GOT3 (cell line): ENCODE data around the gene GYPC.
"Not testable (repeated sequence)": the region's sequence is repeated elsewhere in the genome, so short reads cannot be mapped to it uniquely, and the experiment has no call there.

Experiments
- DNase-seq: peaks from one replicate; lab custom pipeline; 2025; ENCODE audit warnings: mixed read lengths; lab: John Stamatoyannopoulos, UW

The GYPC gene

DNA sequence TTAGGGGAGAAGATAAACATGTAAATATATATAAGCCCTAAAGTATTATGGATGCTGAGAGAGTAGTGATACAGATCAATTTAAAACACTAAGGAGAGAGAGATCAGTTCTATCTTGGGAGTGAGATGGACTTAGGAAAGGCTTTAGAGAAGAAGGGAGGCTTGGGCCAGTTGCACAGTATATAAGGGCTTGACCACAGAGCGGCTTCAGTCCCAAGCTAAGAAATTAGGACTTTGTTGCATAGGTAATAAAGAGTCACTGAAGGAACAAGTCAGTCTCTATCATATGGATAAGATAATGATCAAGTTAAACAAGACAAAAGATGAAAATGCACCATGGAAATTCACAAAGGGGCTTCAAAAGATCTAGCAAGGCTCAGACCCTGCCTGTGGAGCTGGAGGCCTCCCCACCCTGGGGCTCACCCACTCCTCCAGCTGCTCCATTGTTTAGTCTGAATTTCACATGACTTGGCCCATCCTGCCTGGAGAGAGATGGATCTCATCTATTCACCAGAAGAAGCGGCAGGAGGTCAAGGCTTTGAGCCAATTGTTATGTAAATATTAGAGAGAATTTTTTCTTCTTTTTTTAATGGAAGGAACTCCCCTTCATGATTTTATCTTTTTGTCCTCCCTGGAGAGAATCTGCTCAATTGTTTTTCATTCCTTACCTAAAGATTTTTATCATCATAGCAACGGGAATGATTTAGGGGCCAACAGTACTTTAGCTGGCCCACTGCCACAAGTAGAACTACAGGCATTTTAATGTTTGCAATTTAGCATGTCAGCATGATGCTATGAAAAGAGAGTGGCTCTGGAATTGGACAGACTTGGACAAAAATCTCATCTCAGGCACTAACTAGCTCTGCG is 44.0 kb downstream of the GYPC start:
- DNase-seq, result no peak

DNA sequence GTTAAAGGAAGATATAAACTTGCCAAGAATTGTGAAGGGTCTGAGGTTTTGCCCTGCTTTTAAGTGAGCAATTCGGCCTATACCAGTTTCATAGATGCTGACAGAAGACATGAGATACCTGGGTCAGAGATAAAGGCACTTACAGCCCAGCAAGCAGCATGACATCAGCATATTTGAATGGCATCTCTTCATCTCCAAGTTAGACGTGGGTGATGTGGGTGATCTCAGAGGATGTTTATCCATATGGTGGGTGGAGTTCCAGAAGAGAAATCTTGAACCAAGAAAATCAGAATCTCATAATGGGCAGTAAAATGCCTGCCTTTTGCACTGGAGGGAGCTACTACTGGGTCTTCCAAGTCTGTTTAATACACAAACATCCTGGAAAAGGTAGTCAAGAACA is 44.7 kb downstream of the GYPC start:
- no peak for DNase-seq

DNA sequence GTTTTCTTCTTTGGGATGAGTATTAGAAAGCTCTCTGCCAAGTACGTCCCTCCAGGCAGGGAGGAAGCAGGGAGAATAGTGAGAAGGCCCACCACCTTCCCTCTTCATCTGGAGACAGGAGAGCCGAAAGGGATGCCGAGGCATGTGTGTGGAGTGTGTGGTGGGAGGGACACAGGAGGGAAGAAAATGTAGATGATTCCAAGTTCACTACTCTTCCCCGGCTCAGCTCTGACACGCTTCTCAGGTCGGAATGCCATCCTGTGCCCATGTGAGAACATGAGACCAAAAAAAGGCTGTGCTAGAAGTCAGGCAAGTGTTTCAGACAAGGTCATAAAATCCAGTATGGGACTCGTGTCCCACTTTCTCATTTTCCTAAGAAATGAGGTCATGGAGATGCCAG is 47.4 kb downstream of the GYPC start:
- no peak for DNase-seq

DNA sequence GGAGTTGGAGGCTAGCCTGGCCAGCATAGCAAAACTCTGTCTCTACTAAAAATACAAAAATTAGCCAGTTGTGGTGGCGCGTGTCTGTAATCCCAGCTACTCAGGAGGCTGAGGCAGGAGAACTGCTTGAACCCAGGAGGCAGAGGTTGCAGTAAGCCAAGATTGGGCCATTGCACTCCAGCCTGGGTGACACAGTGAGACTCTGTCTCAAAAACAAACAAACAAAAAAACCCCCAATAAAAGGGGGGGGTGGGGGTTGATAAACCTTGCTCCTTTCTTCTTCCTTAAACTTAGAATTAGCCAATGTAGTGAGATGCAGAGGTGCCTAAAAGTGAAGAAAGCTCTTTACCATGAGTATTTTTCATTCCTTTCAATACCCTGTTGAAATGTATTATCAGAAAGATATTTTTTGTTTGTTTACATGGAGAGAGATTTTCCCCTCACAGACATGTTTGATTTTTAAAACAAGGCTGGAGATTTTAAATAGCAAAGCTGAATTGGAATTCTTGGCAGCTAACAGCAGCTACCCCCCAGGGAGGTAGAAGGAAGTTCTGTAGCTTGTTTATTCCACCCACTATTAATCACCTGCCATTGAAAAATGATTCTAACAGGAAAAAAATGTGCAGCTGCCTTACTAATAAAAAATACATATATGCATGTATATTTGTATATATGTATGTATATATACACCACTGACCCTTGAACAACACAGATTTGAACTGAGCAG is 48.6 kb downstream of the GYPC start:
- DNase-seq, result no peak

DNA sequence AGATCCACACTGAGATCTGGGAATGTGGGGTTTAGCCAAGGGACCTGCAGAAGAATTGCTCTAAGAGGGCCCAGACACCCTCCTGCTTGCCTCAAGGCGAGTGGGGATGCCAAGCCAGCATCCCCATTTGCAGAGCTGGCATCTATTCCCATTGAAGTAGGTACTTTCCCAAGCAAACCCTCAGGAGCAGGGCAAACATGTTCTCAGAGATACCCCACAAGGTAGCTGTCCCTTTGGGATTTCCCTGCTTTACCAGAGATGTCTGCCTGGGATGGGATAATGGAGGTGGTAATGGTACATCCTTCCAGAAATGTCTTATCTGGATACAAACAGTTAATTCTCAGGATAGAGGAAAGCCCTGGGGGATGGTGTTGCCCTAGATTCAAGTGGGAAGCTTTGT is 51.2 kb downstream of the GYPC start:
- no peak for DNase-seq

DNA sequence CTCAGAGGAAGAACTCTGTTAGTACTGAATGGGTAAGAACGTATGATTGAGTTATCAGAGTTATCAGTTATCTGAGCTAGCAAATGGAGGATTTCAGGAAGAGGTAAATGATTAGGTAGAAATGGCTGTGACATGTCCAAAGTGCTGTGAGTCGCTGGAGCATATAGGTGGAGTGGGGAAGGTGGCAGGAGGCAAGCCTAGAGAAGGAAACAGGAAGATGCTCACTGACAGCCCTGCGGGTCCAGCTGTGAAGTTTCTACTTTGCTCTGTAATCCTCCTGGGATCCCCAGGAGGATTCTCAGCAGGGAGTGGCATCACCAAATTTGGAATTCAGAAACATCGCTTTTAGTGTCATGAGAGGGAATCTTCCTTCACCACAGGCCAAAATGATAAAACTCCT is 52.0 kb downstream of the GYPC start:
- no peak for DNase-seq

DNA sequence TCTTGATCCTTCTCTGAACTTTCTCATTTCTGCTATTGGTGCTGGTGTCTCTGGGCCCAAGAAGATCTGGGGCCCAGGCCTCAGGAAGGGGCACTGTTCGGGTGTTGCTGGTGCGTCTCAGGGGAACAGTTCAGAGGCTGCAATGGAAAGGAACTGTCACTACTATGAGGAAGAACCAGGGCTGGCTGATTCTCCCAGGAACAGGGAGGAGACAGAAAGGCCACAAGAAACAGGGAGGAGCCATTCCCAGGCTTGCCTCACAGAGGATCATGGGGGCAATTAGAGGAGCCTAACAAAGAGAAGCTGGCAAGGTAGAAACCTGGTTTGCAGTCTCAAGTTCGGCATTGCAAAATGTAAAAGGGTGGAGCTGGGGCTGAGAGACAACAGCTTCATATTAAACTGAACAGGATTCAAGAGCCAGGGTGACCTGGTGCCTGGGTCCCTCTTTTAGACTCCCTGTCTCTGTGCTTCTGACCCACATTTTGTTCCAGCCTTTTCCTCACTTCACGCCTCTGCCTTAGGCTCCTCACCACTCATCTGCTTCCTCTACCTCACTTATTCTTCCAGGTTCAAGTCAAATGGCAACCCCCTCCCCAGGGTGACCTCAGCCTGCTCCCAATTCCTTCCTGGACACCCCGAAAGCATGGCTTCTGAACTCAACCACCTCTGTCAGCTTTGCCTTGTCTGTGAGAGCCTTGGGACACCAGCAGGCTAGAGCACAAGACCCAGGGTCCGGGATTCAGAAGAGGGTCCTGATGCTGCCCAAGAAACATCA is 58.4 kb downstream of the GYPC start:
- no peak for DNase-seq

DNA sequence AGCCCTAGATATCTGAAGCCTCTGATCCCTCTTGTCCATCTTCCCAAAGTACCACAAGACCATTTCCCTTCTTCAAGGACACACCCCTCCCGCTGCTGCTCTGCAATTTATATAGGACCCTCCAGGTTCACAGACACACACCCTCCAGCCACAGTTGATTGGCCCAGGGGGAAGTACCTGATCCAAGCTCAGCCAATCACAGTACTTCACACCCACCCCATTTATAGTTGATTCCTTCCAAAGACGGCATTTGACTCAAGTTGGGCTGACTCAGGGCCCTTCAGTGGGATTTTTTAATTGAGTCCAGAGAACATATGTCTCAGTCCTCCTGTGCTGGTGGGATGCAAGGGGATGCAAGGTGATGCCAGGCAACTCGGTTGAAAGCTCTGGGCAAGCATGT is 59.2 kb downstream of the GYPC start:
- no peak for DNase-seq

DNA sequence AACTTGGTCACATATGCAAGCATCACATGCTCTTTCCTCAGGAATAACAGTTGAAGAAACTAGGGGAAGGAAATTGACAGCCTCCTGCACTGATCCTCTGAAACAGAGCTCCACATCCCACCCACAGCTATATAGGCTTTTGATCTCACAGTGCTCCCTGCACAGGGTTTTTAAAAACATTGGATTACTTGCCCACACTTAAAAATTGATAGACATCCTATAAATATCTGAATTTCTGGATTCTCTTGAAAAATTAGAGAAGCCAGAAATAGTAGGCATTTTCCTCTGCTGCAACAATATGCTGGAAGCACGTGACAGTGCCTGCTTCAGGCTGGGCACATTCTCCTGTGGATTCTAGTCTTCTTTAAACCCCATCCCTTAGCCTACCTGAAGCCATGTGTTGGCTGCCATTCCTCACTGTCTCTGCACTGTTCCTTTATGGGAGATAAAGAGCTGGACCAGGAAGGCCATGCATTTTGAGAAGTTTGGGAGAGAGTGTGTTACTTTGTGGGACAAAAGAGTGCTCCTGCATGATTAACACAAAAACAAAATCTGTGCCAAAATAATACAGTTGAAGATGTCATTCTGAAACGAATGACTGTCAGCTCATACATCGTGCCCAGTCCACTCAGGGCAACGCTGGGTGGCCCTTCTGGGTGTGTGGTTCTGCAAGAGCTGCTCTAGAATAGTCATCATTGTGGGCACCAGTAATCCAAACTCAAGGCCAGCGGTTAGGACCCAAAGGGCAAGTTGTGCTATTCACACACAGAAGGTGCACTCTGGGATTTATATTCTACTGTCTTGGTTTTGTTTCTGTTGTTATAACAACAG is 59.8 kb downstream of the GYPC start:
- no peak for DNase-seq

DNA sequence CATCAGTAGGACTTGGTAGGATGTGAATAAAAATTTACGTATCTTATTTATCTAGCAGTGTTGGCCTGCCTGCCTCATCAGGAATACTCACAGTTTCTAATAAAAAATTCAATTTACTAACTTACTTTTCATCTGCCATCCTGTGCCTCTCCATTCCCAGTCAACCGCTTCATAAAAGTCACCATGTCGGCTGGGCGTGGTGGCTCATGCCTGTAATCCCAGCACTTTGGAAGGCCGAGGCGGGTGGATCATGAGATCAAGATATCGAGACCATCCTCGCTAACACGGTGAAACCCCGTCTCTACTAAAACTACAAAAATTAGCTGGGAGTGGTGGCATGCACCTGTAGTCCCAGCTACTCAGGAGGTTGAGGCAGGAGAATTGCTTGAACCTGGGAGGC is 61.3 kb downstream of the GYPC start:
- DNase-seq, result not testable (repeated sequence)

DNA sequence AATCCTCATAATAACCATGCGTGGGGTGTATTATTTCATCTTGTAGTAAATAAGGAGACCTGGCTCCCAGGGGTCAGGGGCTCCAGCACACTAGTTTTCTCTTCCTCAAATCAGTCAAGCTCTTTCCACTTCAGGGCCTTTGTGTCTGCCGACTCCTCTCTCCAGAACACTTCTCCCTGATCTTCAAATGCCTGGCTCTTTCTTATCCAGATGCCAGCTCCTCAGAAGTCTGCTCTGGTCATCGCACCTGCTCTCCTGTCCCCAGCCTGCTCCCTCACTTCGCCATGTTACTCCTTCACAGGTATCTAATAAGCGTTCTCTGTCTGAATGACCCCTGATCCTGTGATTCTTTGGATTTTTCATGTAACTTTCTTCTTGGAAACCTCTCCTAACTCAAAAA is 62.0 kb downstream of the GYPC start:
- DNase-seq, result no peak

DNA sequence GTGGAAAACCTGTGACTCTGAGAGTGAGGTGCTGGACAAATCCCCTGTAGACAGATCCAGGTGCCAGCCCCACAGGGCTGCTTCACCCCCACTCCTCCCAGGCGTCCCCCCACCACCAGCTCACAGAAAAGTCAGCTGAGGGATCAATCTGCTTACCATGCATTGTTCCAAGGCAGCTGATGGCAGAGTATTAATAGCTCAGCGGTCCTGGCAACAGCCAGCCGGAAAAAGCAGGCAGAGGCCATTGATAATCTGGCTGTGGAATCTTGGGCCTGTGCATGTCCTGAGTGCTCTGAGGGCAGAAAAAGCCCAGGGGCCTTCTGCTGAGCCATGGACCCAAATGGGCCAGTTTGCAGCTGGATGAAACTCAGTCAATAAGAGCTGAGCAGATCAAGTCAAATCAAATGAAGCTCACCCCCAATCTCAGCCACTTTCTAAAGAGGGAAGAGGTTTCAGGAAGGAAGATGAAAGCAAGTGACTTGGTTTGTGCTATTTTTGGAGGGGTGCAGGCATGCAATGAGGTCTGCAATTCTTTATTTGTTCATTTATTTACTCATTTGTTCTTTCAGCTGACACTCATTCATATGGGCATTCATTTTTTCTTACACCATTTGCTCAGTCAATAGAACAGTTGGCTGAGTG is 63.4 kb downstream of the GYPC start:
- no peak for DNase-seq

DNA sequence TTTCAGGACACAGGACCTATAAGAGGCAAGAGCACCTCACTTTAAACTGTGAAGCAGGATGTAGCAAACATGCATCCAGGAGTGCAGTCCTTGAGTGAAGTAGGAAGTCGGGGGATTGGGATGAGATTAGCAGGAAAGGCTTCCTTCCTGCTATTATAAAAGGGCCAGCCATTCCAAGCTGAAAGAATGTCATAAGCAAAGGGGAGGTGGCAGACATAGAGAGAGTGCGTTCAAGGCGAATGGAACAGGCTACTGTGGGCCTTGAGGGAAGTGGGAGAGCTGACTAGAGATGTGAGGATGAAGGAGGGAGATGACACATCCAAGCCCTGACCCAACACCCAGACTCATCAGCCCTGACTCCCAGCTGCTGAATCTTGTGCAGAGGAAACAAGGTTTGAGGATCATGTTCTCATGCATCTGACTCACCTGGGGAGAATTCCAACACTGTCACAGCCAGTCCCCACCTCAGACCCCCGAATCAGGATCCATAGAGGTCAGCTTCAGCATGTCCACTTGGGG is 63.9 kb downstream of the GYPC start:
- no peak for DNase-seq

DNA sequence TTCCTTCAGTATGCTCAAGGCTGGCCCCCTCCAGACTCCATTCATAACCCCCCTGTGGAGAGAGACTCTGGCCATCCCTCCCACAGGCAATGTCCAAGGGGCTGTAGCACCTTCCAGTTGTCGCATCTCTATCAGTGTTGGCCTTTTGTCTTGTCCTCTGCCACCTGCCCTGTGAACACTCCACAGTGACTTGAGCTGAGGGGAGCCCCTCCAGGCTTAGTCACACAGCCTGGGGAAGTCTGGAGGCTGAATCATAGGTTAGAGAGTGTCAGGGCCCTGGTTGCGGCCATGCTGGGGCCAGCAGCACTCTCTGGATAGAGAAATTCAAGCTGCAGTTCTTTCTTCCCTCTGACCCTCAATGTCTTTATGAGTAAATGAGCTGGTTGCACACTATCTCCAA is 64.7 kb downstream of the GYPC start:
- DNase-seq, result no peak

DNA sequence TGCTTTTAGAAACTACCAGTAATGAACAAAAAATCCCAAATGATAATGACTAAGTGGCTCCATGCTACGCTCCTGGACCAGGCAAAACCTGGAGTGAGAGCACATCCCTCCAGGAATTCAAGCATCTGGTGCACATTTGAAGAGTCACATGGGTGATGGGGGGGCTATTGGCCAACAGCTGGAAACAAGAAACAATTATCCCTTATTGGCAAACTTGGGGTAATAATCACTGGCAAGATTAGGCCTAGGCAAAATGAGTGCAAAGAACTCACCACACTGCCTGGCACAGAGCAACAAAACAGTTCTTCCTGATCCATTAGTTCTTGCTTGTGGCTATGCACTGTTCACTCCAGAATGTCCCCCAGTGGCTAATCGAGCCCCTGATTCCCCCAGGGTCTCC is 66.1 kb downstream of the GYPC start:
- DNase-seq, result no peak

DNA sequence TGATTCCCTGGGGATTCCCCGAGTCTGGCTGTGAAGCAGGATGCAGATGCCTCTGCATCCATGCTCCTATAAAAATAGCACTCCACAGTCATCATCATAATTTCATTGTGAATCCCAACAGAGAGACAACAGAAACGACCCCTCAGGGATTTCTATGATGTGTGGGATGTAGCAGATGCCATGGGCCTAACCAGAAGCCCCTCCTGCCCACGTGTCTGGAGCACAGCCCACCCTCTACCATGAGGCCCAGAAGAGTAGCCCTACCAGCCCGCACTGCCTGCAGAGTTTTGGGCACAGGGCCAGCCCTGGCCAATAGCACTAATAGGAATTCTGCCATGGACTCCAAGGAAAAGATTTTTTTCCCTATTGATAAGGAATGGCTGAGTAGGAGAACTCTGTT is 66.6 kb downstream of the GYPC start:
- no peak for DNase-seq

DNA sequence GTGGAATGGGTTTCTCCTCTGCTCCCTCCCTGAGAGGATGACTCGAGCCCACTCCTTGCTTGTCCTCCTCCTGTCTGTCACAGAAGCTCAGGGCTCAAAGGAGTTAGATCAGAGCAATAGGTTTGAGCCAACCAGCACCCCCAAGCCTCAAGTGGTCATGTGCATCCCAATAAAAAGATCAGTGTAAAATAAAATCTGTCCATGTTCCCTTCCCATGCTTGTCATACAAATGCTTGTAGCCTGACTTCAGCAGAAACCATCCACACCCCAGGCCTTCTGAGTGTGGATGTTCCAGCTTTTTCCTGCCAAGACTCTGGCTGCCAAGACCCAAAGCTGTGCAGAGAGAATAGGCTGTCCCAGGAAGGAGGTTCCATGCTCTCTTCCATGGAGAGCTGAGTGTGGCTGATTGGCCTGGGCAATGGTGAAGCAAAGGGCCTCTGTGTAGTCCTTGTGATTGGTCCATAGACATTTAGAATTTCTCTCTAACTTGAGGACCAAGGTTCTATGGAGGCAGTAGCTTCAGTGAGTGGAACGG is 67.4 kb downstream of the GYPC start:
- no peak for DNase-seq

DNA sequence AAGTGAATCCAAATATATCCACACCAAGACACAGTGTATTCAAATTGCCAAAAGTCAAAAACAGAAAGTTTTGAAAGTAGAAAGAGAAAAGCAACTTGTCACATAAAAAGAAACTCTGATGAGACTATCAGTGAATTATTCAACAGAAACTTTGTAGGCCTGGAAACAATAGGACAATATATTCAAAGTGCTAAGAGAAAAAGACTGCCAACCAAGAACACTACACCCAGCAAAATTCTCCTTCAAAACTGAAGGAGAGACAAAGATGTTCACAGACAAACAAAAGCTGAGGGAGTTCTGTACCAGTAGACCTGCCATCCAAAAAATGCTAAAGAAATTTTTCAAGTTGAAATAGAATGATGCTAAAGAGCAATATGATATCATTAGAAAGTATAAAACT is 69.6 kb downstream of the GYPC start:
- DNase-seq, result no peak

DNA sequence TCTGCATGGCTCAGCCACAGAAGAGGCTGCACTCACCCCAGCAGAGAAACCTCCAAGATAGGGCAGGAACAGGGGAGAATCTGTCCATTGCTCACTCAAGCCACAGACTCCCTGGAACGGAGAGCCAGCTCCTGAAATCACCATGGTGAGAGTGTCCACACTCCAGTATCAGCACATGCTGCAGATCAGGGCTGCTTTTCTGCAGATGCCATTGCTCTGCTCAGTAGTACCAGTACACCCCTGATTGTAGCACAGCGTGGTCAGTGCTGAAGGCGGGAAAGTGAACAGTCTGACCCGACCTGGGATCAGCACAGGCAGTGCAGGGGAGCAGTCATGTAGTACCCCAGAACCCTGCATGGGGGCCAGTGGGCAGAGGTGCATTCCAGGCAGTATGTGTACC is 73.9 kb downstream of the GYPC start:
- DNase-seq, result no peak

DNA sequence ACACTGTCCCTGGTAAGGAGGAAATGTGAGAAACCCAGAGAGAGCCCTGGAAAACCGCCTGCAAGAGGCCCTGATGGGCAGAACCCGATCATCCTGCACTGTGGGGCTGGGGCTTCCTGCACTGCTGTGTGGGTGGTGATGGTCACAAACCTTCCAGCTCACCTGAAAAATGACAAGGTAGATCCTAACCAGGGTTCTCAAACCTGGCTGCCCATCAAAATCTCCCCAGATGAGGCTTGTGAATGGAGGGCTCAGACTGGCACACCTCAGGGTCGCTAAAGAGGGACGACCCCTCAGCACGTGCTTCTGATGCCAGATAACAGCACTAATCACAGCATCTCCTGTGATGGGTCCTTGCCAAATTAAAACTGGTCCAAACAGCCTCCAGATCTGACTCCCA is 74.7 kb downstream of the GYPC start:
- DNase-seq, result no peak

DNA sequence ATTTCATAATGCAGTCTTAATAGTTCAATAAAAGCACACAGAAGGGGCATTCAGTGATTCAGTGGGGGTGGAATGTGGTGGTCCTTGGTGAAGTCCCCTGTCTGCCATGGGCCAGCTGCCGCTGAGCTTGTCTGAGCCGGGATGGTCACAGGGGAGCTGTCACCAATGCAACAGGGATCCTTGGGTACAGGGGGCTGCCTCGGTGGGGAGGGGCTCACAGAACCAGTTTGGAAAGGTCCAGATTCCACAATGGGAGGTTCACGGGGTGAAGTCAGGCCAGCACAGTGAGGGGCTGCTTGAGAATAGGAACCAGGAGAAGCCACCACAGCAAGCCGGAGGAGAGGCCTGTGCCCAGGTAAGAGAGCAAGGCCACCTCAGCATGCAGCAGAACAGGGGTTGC is 75.4 kb downstream of the GYPC start:
- DNase-seq, result no peak
